HL-60 (cell line): ENCODE results near the gene CNTNAP2.

Experiments used
- GABPA ChIP-seq: IDR thresholded peaks from 2 replicates; pipeline ENCODE4 v1.6.1; 2012; ENCODE audit warnings: low read depth
- POLR2AphosphoS5 ChIP-seq: IDR thresholded peaks from 2 replicates; pipeline ENCODE4 v1.6.1; 2012; ENCODE audit warnings: low read depth
- TF ChIP-seq, protein P1 (sequence below): IDR thresholded peaks from one replicate; pipeline ENCODE4 v1.5.1; 2011; ENCODE audit warnings: low read length, control low read depth, inconsistent platforms; ENCODE audit not compliant: insufficient read depth

DNA sequence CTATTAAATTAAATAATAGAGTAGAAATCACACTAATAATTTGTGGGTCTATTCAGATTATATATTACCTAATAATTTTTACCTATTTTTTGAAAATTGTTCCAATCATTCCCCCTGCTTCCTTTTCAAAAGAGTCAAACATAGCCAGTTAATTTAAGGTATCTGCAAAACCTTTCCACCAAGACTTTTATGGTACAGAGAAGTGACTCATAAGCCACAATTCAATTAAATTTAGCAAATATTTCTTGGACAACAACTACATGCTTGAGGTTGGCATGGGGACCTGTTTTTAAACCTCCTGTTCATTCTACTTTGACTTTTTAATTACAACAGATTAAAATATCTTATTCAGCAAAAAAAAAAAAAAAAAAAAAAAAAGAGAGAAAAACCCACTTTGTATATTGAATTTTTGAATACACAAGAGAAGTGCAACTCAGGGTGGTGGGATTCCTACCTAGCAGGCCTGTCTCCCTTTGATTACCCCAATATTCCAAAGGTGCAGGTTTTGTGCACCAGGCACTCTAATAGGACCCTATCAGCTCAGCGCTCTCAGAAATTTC is 2172.1 kb downstream of the CNTNAP2 start:
- TF ChIP-seq GABPA (no peak), POLR2AphosphoS5 (no peak)
- TF ChIP-seq, protein P1, sequence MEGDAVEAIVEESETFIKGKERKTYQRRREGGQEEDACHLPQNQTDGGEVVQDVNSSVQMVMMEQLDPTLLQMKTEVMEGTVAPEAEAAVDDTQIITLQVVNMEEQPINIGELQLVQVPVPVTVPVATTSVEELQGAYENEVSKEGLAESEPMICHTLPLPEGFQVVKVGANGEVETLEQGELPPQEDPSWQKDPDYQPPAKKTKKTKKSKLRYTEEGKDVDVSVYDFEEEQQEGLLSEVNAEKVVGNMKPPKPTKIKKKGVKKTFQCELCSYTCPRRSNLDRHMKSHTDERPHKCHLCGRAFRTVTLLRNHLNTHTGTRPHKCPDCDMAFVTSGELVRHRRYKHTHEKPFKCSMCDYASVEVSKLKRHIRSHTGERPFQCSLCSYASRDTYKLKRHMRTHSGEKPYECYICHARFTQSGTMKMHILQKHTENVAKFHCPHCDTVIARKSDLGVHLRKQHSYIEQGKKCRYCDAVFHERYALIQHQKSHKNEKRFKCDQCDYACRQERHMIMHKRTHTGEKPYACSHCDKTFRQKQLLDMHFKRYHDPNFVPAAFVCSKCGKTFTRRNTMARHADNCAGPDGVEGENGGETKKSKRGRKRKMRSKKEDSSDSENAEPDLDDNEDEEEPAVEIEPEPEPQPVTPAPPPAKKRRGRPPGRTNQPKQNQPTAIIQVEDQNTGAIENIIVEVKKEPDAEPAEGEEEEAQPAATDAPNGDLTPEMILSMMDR: no peak
